ENCODE results near the gene BRAF.

DNA sequence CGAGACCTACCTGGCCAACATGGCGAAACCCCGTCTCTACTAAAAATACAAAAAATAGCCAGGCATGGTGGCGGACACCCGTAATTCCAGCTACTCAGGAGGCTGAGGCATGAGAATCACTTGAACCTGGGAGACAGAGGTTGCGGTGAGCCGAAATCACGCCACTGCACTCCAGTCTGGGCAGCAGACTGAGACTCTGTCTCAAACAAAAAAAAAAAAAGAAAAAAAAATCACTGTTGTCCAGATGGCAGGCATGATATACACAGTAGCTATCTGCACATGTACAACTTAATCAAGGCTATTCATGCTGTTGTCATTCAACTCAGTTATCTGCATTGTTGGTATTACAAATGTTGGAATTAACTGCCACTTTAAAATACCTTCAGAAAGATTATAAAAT lies 55.3 kb downstream of the BRAF start:
- TF ChIP-seq POLR2A (IDR thresholded peaks at IDR 0.05) (no peak), POLR2AphosphoS5 (IDR thresholded peaks at IDR 0.05) (no peak)
- TF ChIP-seq, protein P1, sequence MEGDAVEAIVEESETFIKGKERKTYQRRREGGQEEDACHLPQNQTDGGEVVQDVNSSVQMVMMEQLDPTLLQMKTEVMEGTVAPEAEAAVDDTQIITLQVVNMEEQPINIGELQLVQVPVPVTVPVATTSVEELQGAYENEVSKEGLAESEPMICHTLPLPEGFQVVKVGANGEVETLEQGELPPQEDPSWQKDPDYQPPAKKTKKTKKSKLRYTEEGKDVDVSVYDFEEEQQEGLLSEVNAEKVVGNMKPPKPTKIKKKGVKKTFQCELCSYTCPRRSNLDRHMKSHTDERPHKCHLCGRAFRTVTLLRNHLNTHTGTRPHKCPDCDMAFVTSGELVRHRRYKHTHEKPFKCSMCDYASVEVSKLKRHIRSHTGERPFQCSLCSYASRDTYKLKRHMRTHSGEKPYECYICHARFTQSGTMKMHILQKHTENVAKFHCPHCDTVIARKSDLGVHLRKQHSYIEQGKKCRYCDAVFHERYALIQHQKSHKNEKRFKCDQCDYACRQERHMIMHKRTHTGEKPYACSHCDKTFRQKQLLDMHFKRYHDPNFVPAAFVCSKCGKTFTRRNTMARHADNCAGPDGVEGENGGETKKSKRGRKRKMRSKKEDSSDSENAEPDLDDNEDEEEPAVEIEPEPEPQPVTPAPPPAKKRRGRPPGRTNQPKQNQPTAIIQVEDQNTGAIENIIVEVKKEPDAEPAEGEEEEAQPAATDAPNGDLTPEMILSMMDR (IDR thresholded peaks at IDR 0.05): no peak

All from prostate gland (tissue), 2 donors.